WERI-Rb-1 (cell line): ENCODE data around the gene PHLDB2.

ENCODE experiments used
- DNase-seq: peaks from one replicate; pipeline ENCODE4 v3.0.0-alpha.2; 2020
- H3K27ac ChIP-seq: fragments of 250-450 bp; sonication (Bioruptor Pico); 2 replicates; pipeline ENCODE4 v1.5.1; 2020; ENCODE audit warnings: mild to moderate bottlenecking, moderate library complexity
- H3K27me3 ChIP-seq: fragments of 250-450 bp; sonication (Bioruptor Pico); 2 replicates; pipeline ENCODE4 v1.5.1; 2021; ENCODE audit warnings: mild to moderate bottlenecking, low read depth, moderate library complexity; ENCODE audit not compliant: insufficient read depth, severe bottlenecking
- H3K36me3 ChIP-seq: fragments of 250-450 bp; sonication (Bioruptor Pico); 2 replicates; pipeline ENCODE4 v1.5.1; 2020; ENCODE audit warnings: mild to moderate bottlenecking, moderate library complexity
- H3K4me3 ChIP-seq: 2 replicates; pipeline ENCODE4 v1.5.1; 2011; ENCODE audit warnings: low read depth, mild to moderate bottlenecking, control low read depth, low read length
- H3K9me3 ChIP-seq: fragments of 250-450 bp; sonication (Bioruptor Pico); 2 replicates; pipeline ENCODE4 v1.5.1; 2021; ENCODE audit warnings: mild to moderate bottlenecking, moderate library complexity; ENCODE audit not compliant: severe bottlenecking
- CTCF ChIP-seq: IDR thresholded peaks from 2 replicates; pipeline ENCODE4 v1.5.1; 2011; ENCODE audit warnings: low read depth, mild to moderate bottlenecking, control low read depth, inconsistent platforms, low read length

The PHLDB2 gene

GRCh38 chr3:112000966-112001365 lies 141.9 kb downstream of the PHLDB2 start:
- Histone ChIP-seq H3K36me3 (peaks cover 47% of the 10 kb centered on the region), H3K4me3 (no peak overlapping the region), H3K9me3 (no peaks in the 10 kb centered on the region), H3K27me3 (no peaks in the 10 kb centered on the region), H3K27ac (no peak overlapping the region)
- no peak for DNase-seq
- no peak for TF ChIP-seq CTCF

- TF ChIP-seq CTCF, result no peak
- Histone ChIP-seq H3K27me3 (no peaks in the 10 kb centered on the region), H3K27ac (no peak overlapping the region)
These were observed 142.5 kb downstream of the PHLDB2 start for GRCh38 chr3:112001526-112001925.

GRCh38 chr3:112002096-112002971 lies 143.3 kb downstream of the PHLDB2 start:
- H3K9me3 ChIP-seq, result no peaks in the 10 kb centered on the region
- no peak overlapping the region for H3K27ac ChIP-seq
- no peak for DNase-seq
- H3K4me3 ChIP-seq, result no peak overlapping the region
- no peak for TF ChIP-seq CTCF
- peaks cover 47% of the 10 kb centered on the region for H3K36me3 ChIP-seq
- no peaks in the 10 kb centered on the region for H3K27me3 ChIP-seq

More at GRCh38 chr3:112001526-112001925, 142.5 kb downstream of the PHLDB2 start:
- Histone ChIP-seq H3K9me3 (no peaks in the 10 kb centered on the region), H3K4me3 (no peak overlapping the region), H3K36me3 (peaks cover 47% of the 10 kb centered on the region)
- no peak for DNase-seq

GRCh38 chr3:112003321-112004080 lies 144.4 kb downstream of the PHLDB2 start:
- no peak overlapping the region for H3K4me3 ChIP-seq
- H3K27ac ChIP-seq, result no peak overlapping the region
- H3K27me3 ChIP-seq, result no peaks in the 10 kb centered on the region
- H3K36me3 ChIP-seq, result peaks cover 59% of the 10 kb centered on the region
- no peaks in the 10 kb centered on the region for H3K9me3 ChIP-seq
- DNase-seq, result no peak
- no peak for TF ChIP-seq CTCF

- H3K27me3 ChIP-seq, result no peaks in the 10 kb centered on the region
- H3K4me3 ChIP-seq, result no peak overlapping the region
- no peaks in the 10 kb centered on the region for H3K9me3 ChIP-seq
- peaks cover 65% of the 10 kb centered on the region for H3K36me3 ChIP-seq
- no peak for TF ChIP-seq CTCF
- no peak overlapping the region for H3K27ac ChIP-seq
- DNase-seq, result no peak
These were observed 145.1 kb downstream of the PHLDB2 start for GRCh38 chr3:112004187-112004586.
